Measurements from ENCODE around the gene AP2S1. TPM values are rescaled to one million over a fixed set of nuclear protein-coding genes. Genes with fewer than 3 reads are reported as not detected.

Gene AP2S1
- total RNA-seq, 1 experiment from 2014 or later: 330 TPM

DNA sequence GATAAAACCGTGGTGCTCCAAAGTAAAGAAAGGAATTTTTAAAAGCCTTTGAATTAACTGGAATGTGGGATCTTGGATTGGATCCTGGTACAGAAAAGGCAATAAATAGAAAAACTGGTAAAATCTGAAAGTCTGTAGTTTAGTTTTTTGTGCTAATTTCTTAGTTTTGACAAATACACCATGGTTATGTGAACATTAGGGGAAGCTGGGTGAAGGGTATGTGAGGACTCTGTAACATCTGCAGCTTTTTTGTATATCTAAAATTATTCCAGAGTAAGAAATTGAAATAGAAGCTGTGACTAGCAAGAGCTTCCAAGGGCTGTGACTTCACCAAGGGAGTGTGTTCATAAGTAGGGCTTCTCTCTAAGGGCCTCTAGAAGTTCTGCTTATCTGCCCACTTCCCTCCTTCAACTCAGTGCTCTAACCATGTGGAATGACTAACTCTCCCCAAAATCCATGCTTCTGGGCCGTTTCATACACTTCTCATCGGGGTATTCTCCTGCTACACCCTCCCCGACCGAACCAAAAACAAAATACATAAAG, 36.7 kb upstream of the AP2S1 start:
- intact Hi-C loops (cut with micrococcal nuclease): no loop called here
- peaks cover 80% of the 10 kb centered on the region for H3K79me2 ChIP-seq (ENCODE audit: low read length)
- no peak overlapping the region for H3K4me3 ChIP-seq (ENCODE audit: low read length)
- peak overlapping the region; percentile 50 for H3K27ac ChIP-seq (ENCODE audit: low read length)
- DNase-seq (no peak), ATAC-seq (no peak)
- CTCF ChIA-PET: no interaction called here
- no peaks in the 10 kb centered on the region for H3F3A ChIP-seq (ENCODE audit: low read length, unreplicated experiment)
- no peak overlapping the region for H2AFZ ChIP-seq (ENCODE audit: low read length)
- BruUV-seq (replicated peaks): no TSS peak
- H3K27me3 ChIP-seq (ENCODE audit: low read length): no peaks in the 10 kb centered on the region
- H3K9me3 ChIP-seq (ENCODE audit: low read length): no peaks in the 10 kb centered on the region
- POLR2A ChIA-PET (ENCODE audit: unreplicated experiment): no interaction called here
- H3K4me1 ChIP-seq (ENCODE audit: insufficient read depth, low read length): peaks cover 40% of the 10 kb centered on the region
- no peaks in the 10 kb centered on the region for H4K20me1 ChIP-seq (ENCODE audit: low read length)
- no peaks in the 10 kb centered on the region for H3K36me3 ChIP-seq (ENCODE audit: low read depth, low read length)
- H3K4me2 ChIP-seq (ENCODE audit: low read length): peak overlapping the region; percentile 50; the same call in 1 of the 2 replicates
- no peak overlapping the region for H3K9ac ChIP-seq (ENCODE audit: low read length)
- TF ChIP-seq EZH2 (IDR thresholded peaks at IDR 0.05; ENCODE audit: low read length, unreplicated experiment) (no peak), EZH2phosphoT487 (IDR thresholded peaks at IDR 0.05; ENCODE audit: borderline replicate concordance, low read length) (no peak), CTCF (conservative IDR thresholded peaks at IDR 0.05; ENCODE audit: low read depth, low read length) (no peak)
- no peaks in the 10 kb centered on the region for H3K9me2 ChIP-seq (replicated peaks; ENCODE audit: low read length)

DNA sequence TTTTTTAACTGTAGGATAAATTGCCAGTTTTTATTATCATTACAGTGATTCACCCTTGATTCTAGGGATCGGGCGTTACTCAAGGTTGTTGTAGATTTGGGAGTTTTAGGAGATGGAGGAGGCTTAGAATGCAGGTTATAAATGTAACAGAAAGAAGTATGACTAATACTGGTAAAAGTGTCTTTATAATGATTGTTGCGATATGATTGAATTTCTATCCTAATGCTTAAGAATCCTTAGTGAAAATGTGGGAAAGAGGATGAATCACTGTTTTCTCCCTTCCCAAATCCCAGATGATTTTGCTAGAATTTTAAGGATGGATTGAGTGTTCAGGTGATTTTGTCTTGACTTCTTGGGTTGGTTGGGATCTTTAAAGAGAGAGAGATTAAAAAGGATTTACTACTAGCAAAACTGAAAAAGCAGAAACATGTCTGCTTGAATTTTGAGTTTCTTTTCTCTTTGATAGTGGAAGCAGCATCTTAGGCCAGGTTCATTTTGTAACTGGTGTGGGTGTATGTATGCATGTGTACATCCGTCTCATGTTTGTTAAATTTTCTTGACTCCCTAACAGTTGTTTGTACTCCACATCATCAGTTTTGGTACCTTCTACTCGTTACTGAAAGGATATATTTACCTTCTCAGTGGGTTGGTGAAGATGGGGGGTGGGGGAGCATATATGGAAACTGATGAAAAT, 36.0 kb upstream of the AP2S1 start:
- no peaks in the 10 kb centered on the region for H3K36me3 ChIP-seq (ENCODE audit: low read depth, low read length)
- H2AFZ ChIP-seq (ENCODE audit: low read length): 0 out of 2 replicates have a peak overlapping the region, but pooled peaks have one; percentile 12
- peaks cover 78% of the 10 kb centered on the region for H3K79me2 ChIP-seq (ENCODE audit: low read length)
- peak overlapping the region; percentile 50 for H3K4me2 ChIP-seq (ENCODE audit: low read length)
- H3K9me2 ChIP-seq (replicated peaks; ENCODE audit: low read length): no peaks in the 10 kb centered on the region
- no peaks in the 10 kb centered on the region for H3F3A ChIP-seq (ENCODE audit: low read length, unreplicated experiment)
- peak overlapping the region; percentile 50 for H3K27ac ChIP-seq (ENCODE audit: low read length)
- no peaks in the 10 kb centered on the region for H3K9me3 ChIP-seq (ENCODE audit: low read length)
- TF ChIP-seq EZH2phosphoT487 (IDR thresholded peaks at IDR 0.05; ENCODE audit: borderline replicate concordance, low read length) (no peak), EZH2 (IDR thresholded peaks at IDR 0.05; ENCODE audit: low read length, unreplicated experiment) (no peak), CTCF (conservative IDR thresholded peaks at IDR 0.05; ENCODE audit: low read depth, low read length) (no peak)
- ATAC-seq: peak; percentile 25; the same call in 1 of the 2 replicates
- POLR2A ChIA-PET (ENCODE audit: unreplicated experiment): no interaction called here
- intact Hi-C loops (cut with micrococcal nuclease): no loop called here
- H3K27me3 ChIP-seq (ENCODE audit: low read length): no peaks in the 10 kb centered on the region
- peaks cover 39% of the 10 kb centered on the region for H3K4me1 ChIP-seq (ENCODE audit: insufficient read depth, low read length)
- H4K20me1 ChIP-seq (ENCODE audit: low read length): no peaks in the 10 kb centered on the region
- peak; percentile 40 for DNase-seq
- CTCF ChIA-PET: no interaction called here
- H3K4me3 ChIP-seq (ENCODE audit: low read length): peak overlapping the region; percentile 34
- BruUV-seq (replicated peaks): no TSS peak
- H3K9ac ChIP-seq (ENCODE audit: low read length): no peak overlapping the region

DNA sequence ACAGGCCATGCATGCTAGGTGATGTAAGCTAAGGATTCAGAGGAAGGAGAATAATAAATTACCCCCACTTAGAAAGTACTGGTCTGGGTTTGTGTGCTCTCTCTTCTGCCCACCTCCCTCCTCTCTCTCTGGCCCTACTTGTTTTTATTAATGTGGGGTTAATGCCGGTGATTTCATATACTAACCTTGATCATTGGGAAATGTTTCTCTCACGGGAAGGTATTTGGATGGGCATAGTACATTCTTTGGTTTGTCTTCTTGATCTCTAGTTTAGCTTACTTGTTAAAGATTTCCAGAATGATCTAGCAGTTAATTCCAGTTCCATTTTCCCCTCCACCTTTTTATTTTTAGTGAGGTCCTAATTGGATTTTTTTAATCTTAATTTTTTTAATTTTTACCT, 34.8 kb upstream of the AP2S1 start:
- POLR2A ChIA-PET (ENCODE audit: unreplicated experiment): no interaction called here
- H4K20me1 ChIP-seq (ENCODE audit: low read length): no peaks in the 10 kb centered on the region

More for the DNA sequence above, 34.8 kb upstream of the AP2S1 start:
- peaks cover 79% of the 10 kb centered on the region for H3K79me2 ChIP-seq (ENCODE audit: low read length)
- no peak for TF ChIP-seq EZH2 (IDR thresholded peaks at IDR 0.05; ENCODE audit: low read length, unreplicated experiment)
- TF ChIP-seq EZH2phosphoT487 (IDR thresholded peaks at IDR 0.05; ENCODE audit: borderline replicate concordance, low read length): no peak
- TF ChIP-seq CTCF (conservative IDR thresholded peaks at IDR 0.05; ENCODE audit: low read depth, low read length): no peak
- no peaks in the 10 kb centered on the region for H3K36me3 ChIP-seq (ENCODE audit: low read depth, low read length)
- no peak for DNase-seq
- H3K4me1 ChIP-seq (ENCODE audit: insufficient read depth, low read length): peaks cover 27% of the 10 kb centered on the region
- no peak overlapping the region for H3K27ac ChIP-seq (ENCODE audit: low read length)
- no peaks in the 10 kb centered on the region for H3K27me3 ChIP-seq (ENCODE audit: low read length)
- H3K4me2 ChIP-seq (ENCODE audit: low read length): no peak overlapping the region
- CTCF ChIA-PET: interaction anchor here (0.6 kb wide), 1 partner anchor 101 kb away, joined by 3 read pairs; no protein-coding TSS in a partner anchor
- no peaks in the 10 kb centered on the region for H3K9me3 ChIP-seq (ENCODE audit: low read length)
- no peak for ATAC-seq
- H3K9ac ChIP-seq (ENCODE audit: low read length): no peak overlapping the region
- H3K9me2 ChIP-seq (replicated peaks; ENCODE audit: low read length): no peaks in the 10 kb centered on the region
- H3F3A ChIP-seq (ENCODE audit: low read length, unreplicated experiment): no peaks in the 10 kb centered on the region
- no peak overlapping the region for H2AFZ ChIP-seq (ENCODE audit: low read length)
- no TSS peak for BruUV-seq (replicated peaks)
- H3K4me3 ChIP-seq (ENCODE audit: low read length): no peak overlapping the region
- intact Hi-C loops (cut with micrococcal nuclease): no loop called here
